ENCODE data around the gene PYY. TPM values are rescaled to one million over a fixed set of nuclear protein-coding genes. Genes with fewer than 3 reads are reported as not detected.

The PYY gene
- not detected for total RNA-seq

DNA sequence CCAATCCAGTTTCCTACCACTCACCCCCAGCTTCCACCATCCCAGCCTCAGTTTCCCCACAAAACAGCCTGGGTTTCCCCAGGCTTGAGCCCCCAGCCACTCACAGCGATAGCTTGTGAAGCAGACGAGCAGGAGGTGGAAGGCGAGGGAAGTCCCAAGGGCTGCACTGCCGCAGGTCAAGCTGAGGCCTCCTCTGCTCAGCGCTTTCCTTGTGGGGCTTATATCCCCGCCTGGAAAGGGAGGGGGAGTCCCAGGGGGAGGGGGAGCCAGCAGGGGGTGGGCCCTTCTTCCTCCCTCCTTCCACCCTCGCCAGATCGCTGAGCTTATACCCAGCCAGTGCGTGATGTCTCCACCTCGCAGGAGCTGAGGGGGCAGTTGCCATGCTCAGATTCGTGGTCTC is at the start of gene PYY:
PYY (minus strand) TSS at position 195 of the 400 bp plus-strand sequence. CDS start 457 bp downstream, outside the sequence.
- Histone ChIP-seq H3K4me1 (peaks cover 11% of the 10 kb centered on the region), H3K9me3 (no peaks in the 10 kb centered on the region), H3K4me3 (no peak within 1 kb of the TSS), H3K27ac (no peak within 1 kb of the TSS), H3K27me3 (peaks cover 58% of the 10 kb centered on the region), H3K36me3 (no peaks in the 10 kb centered on the region)
- TF ChIP-seq, protein P1, sequence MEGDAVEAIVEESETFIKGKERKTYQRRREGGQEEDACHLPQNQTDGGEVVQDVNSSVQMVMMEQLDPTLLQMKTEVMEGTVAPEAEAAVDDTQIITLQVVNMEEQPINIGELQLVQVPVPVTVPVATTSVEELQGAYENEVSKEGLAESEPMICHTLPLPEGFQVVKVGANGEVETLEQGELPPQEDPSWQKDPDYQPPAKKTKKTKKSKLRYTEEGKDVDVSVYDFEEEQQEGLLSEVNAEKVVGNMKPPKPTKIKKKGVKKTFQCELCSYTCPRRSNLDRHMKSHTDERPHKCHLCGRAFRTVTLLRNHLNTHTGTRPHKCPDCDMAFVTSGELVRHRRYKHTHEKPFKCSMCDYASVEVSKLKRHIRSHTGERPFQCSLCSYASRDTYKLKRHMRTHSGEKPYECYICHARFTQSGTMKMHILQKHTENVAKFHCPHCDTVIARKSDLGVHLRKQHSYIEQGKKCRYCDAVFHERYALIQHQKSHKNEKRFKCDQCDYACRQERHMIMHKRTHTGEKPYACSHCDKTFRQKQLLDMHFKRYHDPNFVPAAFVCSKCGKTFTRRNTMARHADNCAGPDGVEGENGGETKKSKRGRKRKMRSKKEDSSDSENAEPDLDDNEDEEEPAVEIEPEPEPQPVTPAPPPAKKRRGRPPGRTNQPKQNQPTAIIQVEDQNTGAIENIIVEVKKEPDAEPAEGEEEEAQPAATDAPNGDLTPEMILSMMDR (IDR thresholded peaks at IDR 0.05): no peak
- no peak for TF ChIP-seq POLR2AphosphoS5 (IDR thresholded peaks at IDR 0.05)
- TF ChIP-seq EP300 (IDR thresholded peaks at IDR 0.05): no peak
- no peak for TF ChIP-seq POLR2A (IDR thresholded peaks at IDR 0.05)
- no peak for DNase-seq (ENCODE audit: low spot score in 2 of 2)
- 55% methylated on average over 6 of the region's 11 CpGs for WGBS

DNA sequence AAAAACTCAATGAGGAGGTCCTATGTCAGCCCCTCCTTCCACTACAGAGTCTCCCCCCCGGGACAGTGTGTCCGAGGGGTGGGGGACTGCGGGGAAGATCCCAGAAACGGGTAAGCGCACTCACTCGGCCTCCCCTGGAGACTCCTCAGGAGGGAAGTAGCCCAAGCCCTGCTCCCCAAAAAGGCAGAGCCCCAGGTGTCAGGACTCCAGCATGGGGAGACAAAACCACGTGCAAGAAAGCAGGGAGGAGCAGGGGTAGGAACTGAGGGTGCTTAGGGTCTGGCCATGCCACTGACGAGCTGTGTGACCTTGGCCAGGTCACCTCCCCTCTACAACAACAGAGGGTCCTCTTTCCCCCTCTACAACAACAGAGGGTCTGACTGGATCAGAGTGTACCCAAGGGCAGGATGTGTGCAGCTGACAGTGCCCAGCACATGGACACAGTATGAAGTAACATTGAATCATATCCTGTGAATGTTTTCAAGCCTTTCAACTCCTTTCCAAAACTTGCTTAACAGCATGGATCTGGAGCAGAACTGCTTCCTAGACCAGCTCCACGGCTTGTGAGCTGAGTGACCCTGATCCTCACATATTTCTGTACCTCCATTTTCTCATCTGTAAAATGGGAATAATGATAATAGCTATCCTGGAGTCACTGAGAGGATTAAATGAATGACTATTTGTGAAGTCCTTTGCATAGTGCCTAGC is 48.6 kb upstream of the PYY start:
- WGBS: 69% methylated on average over 9 of the region's 9 CpGs
- no peak overlapping the region for H3K27ac ChIP-seq
- TF ChIP-seq, protein P1 (IDR thresholded peaks at IDR 0.05): no peak
- no peak for TF ChIP-seq POLR2A (IDR thresholded peaks at IDR 0.05)

GRCh38 chr17:44001461-44001920 is 47.8 kb upstream of the PYY start:
- Histone ChIP-seq H3K4me1 (peaks cover 23% of the 10 kb centered on the region), H3K27me3 (peaks cover 22% of the 10 kb centered on the region), H3K4me3 (no peak overlapping the region), H3K36me3 (no peaks in the 10 kb centered on the region), H3K27ac (no peak overlapping the region), H3K9me3 (no peaks in the 10 kb centered on the region)
- no peak for TF ChIP-seq POLR2AphosphoS5 (IDR thresholded peaks at IDR 0.05)
- TF ChIP-seq, protein P1 (IDR thresholded peaks at IDR 0.05): no peak
- no peak for TF ChIP-seq POLR2A (IDR thresholded peaks at IDR 0.05)
- no peak for TF ChIP-seq EP300 (IDR thresholded peaks at IDR 0.05)
- DNase-seq (ENCODE audit: low spot score in 2 of 2): no peak
- WGBS: 94% methylated on average over 2 of the region's 2 CpGs

More for the DNA sequence above, 48.6 kb upstream of the PYY start:
- peaks cover 30% of the 10 kb centered on the region for H3K4me1 ChIP-seq
- no peaks in the 10 kb centered on the region for H3K36me3 ChIP-seq
- H3K4me3 ChIP-seq: no peak overlapping the region
- DNase-seq (ENCODE audit: low spot score in 2 of 2): no peak
- no peaks in the 10 kb centered on the region for H3K9me3 ChIP-seq
- peaks cover 22% of the 10 kb centered on the region for H3K27me3 ChIP-seq

- WGBS: 91% methylated on average over 5 of the region's 6 CpGs
These were observed 47.2 kb upstream of the PYY start for GRCh38 chr17:44000871-44001460.

More at GRCh38 chr17:44000871-44001460, 47.2 kb upstream of the PYY start:
- Histone ChIP-seq H3K4me1 (peaks cover 18% of the 10 kb centered on the region), H3K36me3 (no peaks in the 10 kb centered on the region), H3K9me3 (no peaks in the 10 kb centered on the region), H3K27me3 (peaks cover 17% of the 10 kb centered on the region), H3K4me3 (no peak overlapping the region), H3K27ac (no peak overlapping the region)
- no peak for DNase-seq (ENCODE audit: low spot score in 2 of 2)
- TF ChIP-seq POLR2A (IDR thresholded peaks at IDR 0.05) (no peak), POLR2AphosphoS5 (IDR thresholded peaks at IDR 0.05) (no peak), EP300 (IDR thresholded peaks at IDR 0.05) (no peak)
- TF ChIP-seq, protein P1 (IDR thresholded peaks at IDR 0.05): no peak

All from suprapubic skin (tissue), 4 donors.